MM.1S (cell line): ENCODE data around the gene HHIP.

Experiments used
- DNase-seq: peaks from one replicate; pipeline ENCODE4 v3.0.0-alpha.2; 2015
- H2AFZ ChIP-seq: fragments of 300-600 bp; sonication (generic); 2 replicates; pipeline ENCODE4 v1.6.0; 2016; ENCODE audit warnings: antibody characterized with exemption, low read length
- H3F3A ChIP-seq: fragments of 300-600 bp; sonication (generic); 2 replicates; pipeline ENCODE4 v1.6.1; 2016; ENCODE audit warnings: mild to moderate bottlenecking, antibody characterized with exemption, low read length, moderate library complexity, mixed read lengths; ENCODE audit not compliant: insufficient read depth
- H3K27ac ChIP-seq: fragments of 300-600 bp; sonication (generic); 2 replicates; pipeline ENCODE4 v1.5.1; 2016; ENCODE audit warnings: mild to moderate bottlenecking, low read length
- H3K27me3 ChIP-seq: fragments of 300-600 bp; sonication (generic); replicated peaks from 2 replicates; pipeline ENCODE4 v1.6.0; 2016; ENCODE audit warnings: low read length; ENCODE audit not compliant: insufficient read depth
- H3K36me3 ChIP-seq: fragments of 300-600 bp; sonication (generic); replicated peaks from 2 replicates; pipeline ENCODE4 v1.6.1; 2016; ENCODE audit warnings: mild to moderate bottlenecking, low read length, mixed read lengths; ENCODE audit not compliant: insufficient read depth
- H3K4me1 ChIP-seq: fragments of 300-600 bp; sonication (generic); 2 replicates; pipeline ENCODE4 v1.6.1; 2016; ENCODE audit warnings: low read length, mixed read lengths
- H3K4me2 ChIP-seq: fragments of 300-600 bp; sonication (generic); 2 replicates; pipeline ENCODE4 v1.6.0; 2016; ENCODE audit warnings: low read depth, low read length
- H3K4me3 ChIP-seq: fragments of 300-600 bp; sonication (generic); 2 replicates; pipeline ENCODE4 v1.5.1; 2016; ENCODE audit warnings: low read length, mixed read lengths
- H3K79me2 ChIP-seq: fragments of 300-600 bp; sonication (generic); 2 replicates; pipeline ENCODE4 v1.6.1; 2016; ENCODE audit warnings: mixed run types, low read length, mixed read lengths
- H3K9ac ChIP-seq: fragments of 300-600 bp; sonication (generic); 2 replicates; pipeline ENCODE4 v1.6.1; 2016; ENCODE audit warnings: low read length, mixed read lengths
- H3K9me2 ChIP-seq: fragments of 300-600 bp; sonication (generic); replicated peaks from 2 replicates; pipeline ENCODE4 v1.6.1; 2016; ENCODE audit warnings: mild to moderate bottlenecking, low read length, mixed read lengths; ENCODE audit not compliant: insufficient read depth
- H3K9me3 ChIP-seq: fragments of 300-600 bp; sonication (generic); replicated peaks from 2 replicates; pipeline ENCODE4 v1.6.1; 2016; ENCODE audit warnings: mild to moderate bottlenecking, low read length, mixed read lengths; ENCODE audit not compliant: insufficient read depth
- H4K20me1 ChIP-seq: fragments of 300-600 bp; sonication (generic); 2 replicates; pipeline ENCODE4 v1.6.1; 2016; ENCODE audit warnings: mild to moderate bottlenecking, low read length, moderate library complexity, mixed read lengths; ENCODE audit not compliant: insufficient read depth
- EZH2 ChIP-seq: fragments of 300-600 bp; sonication (generic); optimal IDR thresholded peaks from 2 replicates; pipeline ENCODE3; 2017; ENCODE audit warnings: low read depth, mild to moderate bottlenecking, antibody characterized with exemption, low read length, mixed read lengths
- EZH2phosphoT487 ChIP-seq: fragments of 300-600 bp; sonication (generic); IDR thresholded peaks from 2 replicates; pipeline ENCODE4 v1.6.1; 2018; ENCODE audit warnings: antibody characterized with exemption, low read length
- TF ChIP-seq, protein P1 (sequence below): fragments of 300-600 bp; sonication (generic); IDR thresholded peaks from 2 replicates; pipeline ENCODE4 v1.5.1; 2016; ENCODE audit warnings: antibody characterized with exemption, low read length, mixed read lengths

The HHIP gene

DNA sequence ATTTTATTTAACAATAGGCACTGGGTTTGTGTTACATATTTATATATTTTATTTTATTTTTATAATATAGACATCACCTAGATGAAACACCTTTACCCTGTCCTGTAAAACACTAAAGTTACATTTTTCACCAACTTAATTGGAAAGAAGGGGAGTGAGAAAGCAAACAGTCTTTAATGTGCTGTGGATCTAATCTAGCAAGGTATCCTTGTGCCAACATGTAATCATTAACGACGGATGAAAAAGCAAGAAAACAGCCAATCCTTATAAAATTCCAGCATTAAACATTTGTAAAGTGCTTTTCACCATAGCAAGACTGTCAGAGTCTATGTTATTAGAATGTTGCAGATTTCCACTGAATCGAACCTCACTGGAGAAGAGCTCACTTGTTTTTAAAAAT is 92.7 kb downstream of the HHIP start:
- Histone ChIP-seq H3K27ac (no peak overlapping the region), H3K4me3 (no peak overlapping the region), H3K9me3 (no peaks in the 10 kb centered on the region), H3K79me2 (no peaks in the 10 kb centered on the region), H3F3A (no peaks in the 10 kb centered on the region), H3K9me2 (no peaks in the 10 kb centered on the region), H3K4me2 (no peak overlapping the region), H3K9ac (no peak overlapping the region), H3K27me3 (no peaks in the 10 kb centered on the region), H3K36me3 (no peaks in the 10 kb centered on the region), H2AFZ (no peak overlapping the region), H4K20me1 (no peaks in the 10 kb centered on the region), H3K4me1 (no peaks in the 10 kb centered on the region)
- TF ChIP-seq EZH2 = no peak
- no peak for DNase-seq

DNA sequence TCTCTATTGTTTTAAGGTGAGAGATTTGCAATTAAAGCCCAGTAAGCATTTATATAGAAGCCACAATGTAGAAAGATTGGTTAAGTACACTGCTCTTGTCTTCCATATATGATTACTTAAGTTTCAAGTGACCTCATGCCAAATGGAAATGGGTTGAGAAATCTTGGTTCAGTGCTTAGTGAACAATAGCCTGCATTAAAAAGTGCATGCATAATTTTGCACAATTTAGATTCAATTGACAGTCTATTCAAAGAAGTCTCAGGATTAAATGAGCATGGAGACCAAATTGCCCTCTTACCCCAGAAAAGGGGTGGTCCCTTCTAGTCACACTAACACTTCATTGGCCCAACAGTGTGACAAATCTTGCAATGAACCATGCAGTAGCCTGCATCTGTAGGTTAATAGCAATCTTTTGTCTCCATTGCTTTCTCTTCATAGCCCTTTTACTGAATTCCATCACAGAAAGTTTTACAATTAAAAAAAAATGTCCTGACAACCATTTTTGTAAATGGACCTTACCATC is 93.6 kb downstream of the HHIP start:
- H3K79me2 ChIP-seq = no peaks in the 10 kb centered on the region
- no peaks in the 10 kb centered on the region for H3K4me1 ChIP-seq
- H3K4me3 ChIP-seq = no peak overlapping the region
- H3F3A ChIP-seq = no peaks in the 10 kb centered on the region
- H3K27ac ChIP-seq = no peak overlapping the region
- H4K20me1 ChIP-seq = no peaks in the 10 kb centered on the region
- TF ChIP-seq, protein P1, sequence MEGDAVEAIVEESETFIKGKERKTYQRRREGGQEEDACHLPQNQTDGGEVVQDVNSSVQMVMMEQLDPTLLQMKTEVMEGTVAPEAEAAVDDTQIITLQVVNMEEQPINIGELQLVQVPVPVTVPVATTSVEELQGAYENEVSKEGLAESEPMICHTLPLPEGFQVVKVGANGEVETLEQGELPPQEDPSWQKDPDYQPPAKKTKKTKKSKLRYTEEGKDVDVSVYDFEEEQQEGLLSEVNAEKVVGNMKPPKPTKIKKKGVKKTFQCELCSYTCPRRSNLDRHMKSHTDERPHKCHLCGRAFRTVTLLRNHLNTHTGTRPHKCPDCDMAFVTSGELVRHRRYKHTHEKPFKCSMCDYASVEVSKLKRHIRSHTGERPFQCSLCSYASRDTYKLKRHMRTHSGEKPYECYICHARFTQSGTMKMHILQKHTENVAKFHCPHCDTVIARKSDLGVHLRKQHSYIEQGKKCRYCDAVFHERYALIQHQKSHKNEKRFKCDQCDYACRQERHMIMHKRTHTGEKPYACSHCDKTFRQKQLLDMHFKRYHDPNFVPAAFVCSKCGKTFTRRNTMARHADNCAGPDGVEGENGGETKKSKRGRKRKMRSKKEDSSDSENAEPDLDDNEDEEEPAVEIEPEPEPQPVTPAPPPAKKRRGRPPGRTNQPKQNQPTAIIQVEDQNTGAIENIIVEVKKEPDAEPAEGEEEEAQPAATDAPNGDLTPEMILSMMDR = no peak
- TF ChIP-seq EZH2phosphoT487 = no peak
- no peak for TF ChIP-seq EZH2
- no peaks in the 10 kb centered on the region for H3K9me3 ChIP-seq
- no peaks in the 10 kb centered on the region for H3K9me2 ChIP-seq
- H3K27me3 ChIP-seq = no peaks in the 10 kb centered on the region
- no peak overlapping the region for H2AFZ ChIP-seq
- H3K9ac ChIP-seq = no peak overlapping the region
- DNase-seq = no peak
- H3K4me2 ChIP-seq = no peak overlapping the region
- H3K36me3 ChIP-seq = no peaks in the 10 kb centered on the region

DNA sequence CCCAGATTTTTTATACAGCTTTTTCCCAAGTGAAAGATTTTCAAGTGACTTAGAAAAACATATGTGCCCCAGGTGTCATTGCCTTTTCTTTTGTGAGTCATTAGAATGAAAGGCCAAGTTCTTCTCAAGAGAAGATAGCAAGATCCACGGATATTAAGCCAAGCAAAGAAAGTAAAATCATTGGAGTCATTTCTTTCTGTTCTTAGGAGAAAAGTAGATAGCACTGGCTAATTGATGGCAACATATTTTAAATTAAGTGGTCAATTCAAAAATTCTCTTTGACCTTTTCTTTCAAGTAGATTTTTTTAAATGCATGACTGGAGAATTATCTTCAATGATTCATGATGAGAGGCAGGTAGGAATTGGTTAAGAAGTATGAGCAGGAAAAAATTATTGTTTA is 94.4 kb downstream of the HHIP start:
- no peaks in the 10 kb centered on the region for H4K20me1 ChIP-seq
- H3K27ac ChIP-seq = no peak overlapping the region
- no peaks in the 10 kb centered on the region for H3K79me2 ChIP-seq
- H3K9me3 ChIP-seq = no peaks in the 10 kb centered on the region
- H2AFZ ChIP-seq = no peak overlapping the region
- H3K9me2 ChIP-seq = no peaks in the 10 kb centered on the region
- no peak for TF ChIP-seq EZH2
- no peak for TF ChIP-seq EZH2phosphoT487
- TF ChIP-seq, protein P1 = no peak
- no peak overlapping the region for H3K4me3 ChIP-seq
- H3F3A ChIP-seq = no peaks in the 10 kb centered on the region
- no peaks in the 10 kb centered on the region for H3K36me3 ChIP-seq
- DNase-seq = no peak
- H3K4me1 ChIP-seq = no peaks in the 10 kb centered on the region
- no peak overlapping the region for H3K9ac ChIP-seq
- no peaks in the 10 kb centered on the region for H3K27me3 ChIP-seq
- no peak overlapping the region for H3K4me2 ChIP-seq

DNA sequence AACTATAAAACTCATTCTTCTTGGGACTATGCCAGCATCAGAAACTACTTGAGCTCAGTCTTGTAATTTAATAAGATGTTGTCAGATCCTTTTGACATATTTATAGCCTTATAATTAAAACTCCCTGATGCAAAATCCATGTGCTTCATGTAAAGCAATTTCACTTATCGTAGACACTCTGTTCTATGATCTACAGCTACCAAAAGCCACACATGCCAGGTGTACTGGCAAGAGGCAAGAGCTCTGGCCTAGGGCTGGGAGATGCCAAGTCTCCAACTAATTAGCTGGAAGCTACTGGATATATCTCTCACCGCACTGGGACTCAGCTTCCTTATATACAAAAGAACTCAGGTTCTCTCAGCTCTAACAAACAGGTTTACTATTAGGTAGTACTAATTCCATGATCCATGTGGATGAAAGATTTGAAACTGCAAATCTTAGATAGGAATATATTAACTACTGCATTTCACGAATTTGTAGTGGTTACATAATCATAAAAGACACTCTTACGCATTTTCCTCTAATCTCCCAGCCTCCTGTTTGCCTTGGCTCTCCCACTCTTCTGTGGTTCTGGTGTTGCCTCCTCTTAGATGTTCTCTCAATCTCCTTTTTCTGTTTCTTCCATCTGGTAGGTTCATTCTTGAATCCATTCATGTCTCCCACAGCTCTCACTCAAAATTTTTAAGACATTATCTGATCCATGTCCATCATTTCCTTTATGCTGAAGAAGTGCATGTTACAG is 103.0 kb downstream of the HHIP start:
- TF ChIP-seq EZH2phosphoT487 = no peak
- TF ChIP-seq, protein P1 = no peak
- TF ChIP-seq EZH2 = no peak
- no peak overlapping the region for H3K4me2 ChIP-seq
- H3K79me2 ChIP-seq = no peaks in the 10 kb centered on the region
- H3K4me1 ChIP-seq = no peaks in the 10 kb centered on the region
- H4K20me1 ChIP-seq = no peaks in the 10 kb centered on the region
- no peaks in the 10 kb centered on the region for H3K27me3 ChIP-seq
- H3K27ac ChIP-seq = no peak overlapping the region
- H3K36me3 ChIP-seq = no peaks in the 10 kb centered on the region
- no peak overlapping the region for H2AFZ ChIP-seq
- H3K9ac ChIP-seq = no peak overlapping the region
- H3K9me2 ChIP-seq = no peaks in the 10 kb centered on the region
- H3K9me3 ChIP-seq = no peaks in the 10 kb centered on the region
- no peaks in the 10 kb centered on the region for H3F3A ChIP-seq
- H3K4me3 ChIP-seq = no peak overlapping the region
- no peak for DNase-seq
